NCI-H748 (cell line): ENCODE measurements around the gene GORASP1.
A peak's percentile ranks its signal among the peaks of the same experiment; 100 is the strongest.

ENCODE experiments used
- DNase-seq: peaks from one replicate; lab custom pipeline; 2025; ENCODE audit not compliant: unreplicated experiment; lab: John Stamatoyannopoulos, UW

Gene GORASP1

DNA sequence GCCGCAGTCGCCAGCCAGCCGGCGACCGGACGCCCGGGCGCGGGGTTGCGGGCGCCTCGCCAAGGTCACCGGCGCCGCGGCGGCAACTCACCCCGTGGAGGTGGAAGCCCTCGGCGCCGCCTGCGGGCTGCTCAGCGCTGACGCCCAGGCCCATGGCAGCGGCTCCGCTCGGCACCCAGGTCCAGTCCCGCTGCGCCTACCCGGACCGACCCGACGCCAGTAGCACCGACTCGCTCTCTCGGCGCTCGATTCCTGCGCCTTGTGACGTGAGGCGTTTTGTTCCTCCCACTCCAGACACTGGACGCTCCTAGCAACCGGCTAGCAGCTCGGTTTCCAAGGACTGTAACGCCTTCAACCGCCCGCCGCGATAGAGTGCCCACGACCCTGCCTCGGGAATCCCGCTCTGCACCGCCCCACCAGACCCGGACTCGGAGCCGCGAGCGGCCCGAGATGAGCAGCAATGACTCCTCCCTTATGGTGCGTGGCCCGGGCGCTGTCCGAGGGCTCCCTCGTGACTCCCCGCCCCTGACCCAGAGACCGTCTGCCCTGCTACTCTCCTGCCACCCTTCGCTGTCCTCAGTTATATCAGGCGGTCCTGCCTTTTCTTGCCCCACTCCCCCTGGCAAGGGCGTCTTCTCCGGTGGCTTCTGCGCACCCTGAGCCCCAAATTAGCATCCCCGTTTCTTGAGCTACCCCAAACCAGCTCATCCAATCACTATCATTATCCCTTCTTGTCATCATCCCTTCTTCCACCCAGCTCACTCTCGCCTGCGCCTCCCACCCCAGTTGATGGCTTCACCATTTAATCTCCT is at the start of gene GORASP1, which contains the start of gene TTC21A:
GORASP1 (minus strand) TSS at position 240 of the 812 bp plus-strand sequence; CDS start at position 154, 86 bp downstream.
TTC21A (plus strand) TSS at position 293 of the 812 bp plus-strand sequence; CDS start at position 451, 158 bp downstream.
- peak; percentile 86 for DNase-seq

DNA sequence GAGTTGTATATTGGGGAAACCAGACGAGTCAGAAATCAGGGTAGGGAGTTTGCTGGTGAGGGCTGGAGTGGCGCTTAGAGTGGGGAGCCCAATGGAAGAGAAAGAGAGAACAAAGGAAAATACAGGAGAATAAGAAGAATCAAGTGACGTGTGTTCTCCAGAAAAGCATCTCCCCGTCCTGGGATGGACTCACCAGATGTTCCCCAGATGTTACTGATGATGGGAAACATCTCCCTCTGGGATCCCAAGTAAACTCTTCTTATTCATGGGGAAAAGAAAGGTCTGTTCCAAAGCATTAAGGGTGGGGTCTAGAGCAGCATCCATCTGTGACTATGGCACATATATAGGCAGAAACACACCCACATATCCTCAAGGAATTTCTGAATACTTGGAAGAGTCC is 49.0 kb upstream of the GORASP1 start:
- DNase-seq: no peak

DNA sequence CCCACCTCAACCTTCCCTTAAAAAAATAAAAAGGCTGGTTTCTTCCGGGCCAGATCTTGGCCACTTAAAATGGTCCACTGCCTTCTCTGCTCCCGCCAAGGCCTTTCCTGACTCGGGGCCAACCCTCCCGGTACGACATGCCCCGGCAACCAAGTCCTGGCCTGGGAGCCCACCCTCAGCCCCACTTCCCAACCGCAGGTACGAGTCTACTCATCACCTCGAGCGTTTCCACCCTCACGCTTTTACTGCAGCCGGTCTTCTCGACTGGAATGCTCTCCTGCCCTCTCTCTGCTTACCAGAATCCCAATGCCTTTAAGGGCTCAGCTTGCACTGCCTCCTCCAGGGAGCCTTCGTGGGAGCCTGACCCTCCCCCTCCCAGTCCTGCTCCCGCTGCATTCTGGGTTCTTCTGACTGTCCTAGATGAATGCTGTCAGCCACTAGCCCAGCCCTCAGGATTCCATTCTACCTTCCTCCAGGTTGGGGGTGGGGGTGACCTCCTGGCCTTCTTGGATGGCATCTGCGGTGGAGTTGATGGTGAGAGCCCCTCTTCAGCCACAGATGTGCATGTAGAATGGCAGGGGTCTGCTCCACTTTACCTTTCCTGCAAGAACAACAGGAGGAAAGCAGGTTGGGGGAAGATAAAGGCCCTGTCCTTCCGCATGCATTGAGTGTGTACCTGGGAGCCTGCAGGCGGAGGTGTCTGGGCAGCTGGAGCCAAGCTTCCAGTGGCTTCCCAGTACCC is 47.0 kb upstream of the GORASP1 start:
- DNase-seq: no peak

GRCh38 chr3:39153977-39154279 is 46.5 kb upstream of the GORASP1 start:
- DNase-seq: no peak

GRCh38 chr3:39150803-39151631 is 43.6 kb upstream of the GORASP1 start:
- no peak for DNase-seq

DNA sequence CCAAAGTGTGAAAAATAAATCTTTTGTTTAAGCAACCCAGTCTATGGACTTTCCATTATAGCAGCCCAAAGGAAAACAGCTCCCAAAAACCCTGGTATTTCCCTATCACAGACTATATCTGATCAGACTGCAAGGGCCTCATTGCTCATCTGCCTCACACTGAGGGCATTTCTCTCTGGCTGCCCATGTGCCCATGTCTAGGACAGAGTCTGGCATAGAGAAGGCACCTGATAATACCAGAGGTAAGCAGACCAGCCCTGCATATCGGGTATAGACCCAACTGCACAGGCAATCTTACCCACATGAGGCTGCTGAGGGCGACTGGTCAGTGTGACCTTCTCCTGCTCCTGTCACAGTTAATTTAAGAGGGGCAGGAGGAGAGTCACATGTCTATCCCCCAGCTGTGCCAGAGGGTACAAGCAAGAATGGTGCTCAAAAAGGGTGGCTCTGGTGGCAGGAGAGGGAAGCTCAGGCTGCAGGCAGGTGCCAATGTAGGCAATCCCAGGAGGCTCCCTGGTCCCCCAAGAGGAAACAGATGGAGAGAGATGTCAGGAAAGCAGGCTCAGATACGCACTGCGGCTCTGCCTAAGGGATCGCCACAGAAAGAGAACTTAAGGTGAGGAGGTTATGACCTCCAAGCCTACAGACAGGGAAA is 42.8 kb upstream of the GORASP1 start:
- no peak for DNase-seq

- DNase-seq: no peak
Measured at GRCh38 chr3:39149498-39150147, 42.2 kb upstream of the GORASP1 start.

- DNase-seq: no peak
Measured at GRCh38 chr3:39149059-39149455, 41.6 kb upstream of the GORASP1 start.

DNA sequence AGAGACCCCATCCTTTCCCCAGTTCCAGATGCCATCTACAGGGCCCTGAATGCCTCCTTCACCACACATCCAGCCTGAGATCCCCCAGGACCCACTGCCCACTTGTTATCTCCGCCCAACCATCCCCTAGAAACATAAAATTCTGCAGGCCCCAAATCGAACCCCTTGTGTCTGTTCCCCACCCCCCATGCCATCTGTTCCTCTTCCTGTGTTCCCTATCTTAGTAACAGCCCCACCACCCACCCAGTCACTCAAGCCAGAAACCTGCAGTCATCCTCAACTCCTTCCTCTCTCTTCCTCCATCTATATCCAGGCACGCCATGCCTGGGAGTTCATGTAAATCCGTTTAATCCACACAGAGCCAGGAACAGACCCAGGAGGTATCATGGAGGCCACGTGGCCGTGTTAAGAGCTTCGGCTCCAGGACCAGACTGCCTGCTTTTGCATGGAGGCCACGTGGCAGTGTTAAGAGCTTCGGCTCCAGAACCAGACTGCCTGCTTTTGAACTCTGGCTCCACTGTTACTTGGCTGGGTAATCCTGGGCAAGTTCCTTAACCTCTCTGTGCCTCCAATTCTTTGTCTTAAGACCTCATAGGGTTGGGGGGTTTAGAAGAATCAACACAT is 41.1 kb upstream of the GORASP1 start:
- no peak for DNase-seq

DNA sequence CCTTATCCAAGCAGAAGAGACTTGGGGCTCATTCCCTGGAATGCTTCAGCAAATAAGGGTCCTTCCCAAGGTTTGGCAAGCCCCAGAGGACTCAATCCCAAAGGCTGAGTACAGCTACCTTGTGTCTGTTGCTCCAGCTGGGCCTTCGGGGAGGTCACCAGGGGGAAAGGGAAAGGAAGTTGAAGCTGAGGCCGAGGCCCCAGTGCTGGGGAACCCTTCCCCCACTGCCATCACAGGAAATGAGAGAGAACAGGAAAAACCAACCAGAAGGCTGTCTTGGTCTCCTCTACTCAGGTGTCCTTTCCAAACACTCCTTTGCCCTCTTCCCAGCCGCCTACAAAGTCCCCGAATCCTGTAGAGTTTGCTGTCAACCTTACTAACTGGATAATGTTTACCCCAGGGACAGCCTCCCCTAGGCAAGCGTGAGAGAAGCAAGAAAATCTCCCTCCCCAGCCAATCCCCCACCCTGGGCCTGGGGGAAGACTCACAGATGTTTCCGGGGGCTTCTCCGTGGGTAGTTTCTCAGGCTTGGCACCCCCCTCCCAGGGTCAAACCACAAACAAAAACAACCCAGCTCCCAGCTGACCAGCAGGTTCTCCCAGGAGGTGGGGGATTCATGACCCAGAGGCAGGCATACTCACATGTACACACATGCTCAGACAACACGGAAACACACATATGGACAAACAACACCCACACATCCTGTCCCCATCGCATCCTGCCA is 40.4 kb upstream of the GORASP1 start:
- DNase-seq: no peak

DNA sequence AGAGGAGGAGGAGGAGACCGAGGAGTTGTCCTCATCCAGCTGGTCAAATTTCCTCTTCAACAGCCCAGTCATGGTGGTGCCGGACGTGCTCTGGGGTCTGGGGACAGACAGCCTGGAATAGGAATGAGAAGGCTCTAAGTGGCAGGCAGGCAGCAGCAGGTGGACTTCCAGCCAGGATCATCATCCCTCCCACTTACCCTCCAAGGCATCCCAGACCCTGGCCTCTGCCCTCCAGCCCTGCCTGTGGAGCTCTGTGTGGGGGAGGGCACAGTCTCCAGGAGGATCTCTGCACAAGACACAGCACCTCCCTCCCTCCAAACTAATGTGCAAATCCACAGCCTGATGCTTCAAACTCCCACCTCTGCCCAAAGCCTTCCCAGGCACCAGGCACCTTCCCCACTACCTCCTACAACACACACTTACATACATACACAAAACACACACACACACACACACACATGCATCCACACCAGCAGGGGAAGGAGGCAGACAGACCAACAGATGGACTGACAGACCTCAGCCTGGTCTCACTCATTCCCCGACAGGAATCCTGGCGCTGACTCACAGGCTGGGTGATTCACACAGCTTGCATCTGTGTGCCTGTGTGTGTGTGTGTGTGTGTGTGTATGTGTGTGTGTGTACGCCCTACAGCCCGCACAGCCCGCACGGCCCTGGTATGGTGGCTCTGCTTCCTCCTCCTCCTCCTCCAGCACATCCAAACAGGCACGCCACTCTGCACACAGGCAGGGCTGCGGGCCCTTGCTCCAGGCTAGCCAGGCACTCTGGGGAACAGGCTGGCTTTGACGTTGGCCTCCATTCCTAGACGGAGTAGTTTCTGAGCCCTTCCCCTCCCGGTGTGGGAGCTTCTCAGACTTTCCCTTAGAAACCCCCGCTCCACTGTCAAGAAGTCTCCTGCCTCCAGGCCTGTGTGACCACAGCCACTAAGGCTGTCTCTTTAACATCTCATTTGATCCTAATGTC is 39.5 kb upstream of the GORASP1 start:
- DNase-seq: no peak

DNA sequence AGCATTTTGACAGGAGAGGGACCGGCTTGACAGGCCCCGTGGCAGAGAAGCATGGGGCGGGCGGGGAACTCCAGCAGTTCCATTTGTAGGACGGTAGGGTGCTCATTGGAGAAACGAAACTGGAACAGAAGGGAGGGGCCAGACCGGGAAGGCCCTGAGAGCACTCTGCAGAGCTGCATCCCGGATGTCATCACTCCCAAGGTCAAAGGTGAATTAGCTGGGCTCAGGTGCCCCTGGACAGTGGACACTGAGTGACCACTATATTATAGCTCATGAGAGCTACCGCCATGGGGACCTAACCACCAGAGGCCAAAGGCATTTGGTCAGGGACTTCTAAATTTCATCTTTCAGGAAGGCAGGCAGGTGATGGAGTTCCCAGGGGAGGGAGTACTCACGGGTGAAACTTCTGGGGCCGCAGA is 38.7 kb upstream of the GORASP1 start:
- DNase-seq: no peak

DNA sequence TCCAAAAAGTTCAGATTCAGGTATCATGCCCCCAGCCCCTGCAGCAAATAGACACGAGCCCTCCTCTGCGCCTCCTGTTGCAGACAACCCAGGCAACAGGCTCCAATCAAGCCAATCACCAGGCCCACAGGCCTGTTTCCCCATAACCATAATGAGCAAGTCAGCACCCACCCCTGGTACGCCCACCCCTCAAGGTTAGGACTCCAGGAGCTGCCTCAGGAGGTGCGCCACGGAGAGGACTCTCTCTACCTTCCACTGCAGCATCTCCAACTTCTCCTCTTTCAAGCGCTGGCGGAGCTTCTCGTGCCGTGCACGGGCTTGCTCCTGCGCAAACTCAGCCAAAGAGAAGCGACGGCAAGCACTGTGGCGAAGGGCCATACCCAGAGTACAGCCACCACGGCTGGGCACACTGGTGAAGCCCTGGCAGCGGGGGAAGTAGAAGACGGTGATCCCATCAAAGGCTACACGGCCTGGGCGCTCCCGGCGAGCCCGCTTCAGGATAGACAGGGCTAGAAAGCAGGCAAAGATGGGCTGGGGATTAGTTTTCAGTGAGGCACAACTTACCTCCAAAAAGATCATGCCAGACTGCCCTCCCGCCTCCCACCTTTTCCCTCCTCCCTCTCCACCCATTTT is 37.4 kb upstream of the GORASP1 start:
- DNase-seq: no peak

DNA sequence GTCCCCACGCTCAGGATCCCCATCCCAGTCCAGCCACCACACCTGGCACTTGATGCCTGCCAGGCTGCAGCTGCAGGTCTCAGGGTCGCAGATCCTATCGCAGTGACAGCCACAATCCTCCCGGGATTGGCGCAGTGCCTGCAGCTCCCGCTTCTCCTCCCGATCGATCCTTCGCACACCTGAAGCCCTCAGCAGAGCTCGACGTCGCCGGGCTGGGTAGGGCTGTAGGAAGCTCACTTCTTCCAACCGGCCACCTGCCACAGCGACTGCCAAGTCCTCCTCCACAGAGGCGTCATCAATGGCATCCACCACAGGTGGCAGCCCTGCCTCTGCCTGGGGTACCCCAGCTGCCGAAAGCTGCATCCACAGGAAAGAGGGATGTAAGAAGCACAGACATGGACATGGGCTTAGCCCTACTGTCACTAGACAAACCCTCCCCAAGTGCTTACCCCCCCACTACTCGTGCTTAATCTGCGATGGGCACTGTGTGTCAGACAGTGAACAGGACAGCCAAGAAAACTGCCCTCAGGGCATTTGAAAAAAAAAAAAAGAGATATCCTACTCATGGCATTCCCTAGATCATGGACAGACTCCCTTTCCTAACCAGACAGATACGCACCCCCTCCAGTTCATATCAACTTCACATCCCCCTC is 36.8 kb upstream of the GORASP1 start:
- DNase-seq: peak; percentile 22

DNA sequence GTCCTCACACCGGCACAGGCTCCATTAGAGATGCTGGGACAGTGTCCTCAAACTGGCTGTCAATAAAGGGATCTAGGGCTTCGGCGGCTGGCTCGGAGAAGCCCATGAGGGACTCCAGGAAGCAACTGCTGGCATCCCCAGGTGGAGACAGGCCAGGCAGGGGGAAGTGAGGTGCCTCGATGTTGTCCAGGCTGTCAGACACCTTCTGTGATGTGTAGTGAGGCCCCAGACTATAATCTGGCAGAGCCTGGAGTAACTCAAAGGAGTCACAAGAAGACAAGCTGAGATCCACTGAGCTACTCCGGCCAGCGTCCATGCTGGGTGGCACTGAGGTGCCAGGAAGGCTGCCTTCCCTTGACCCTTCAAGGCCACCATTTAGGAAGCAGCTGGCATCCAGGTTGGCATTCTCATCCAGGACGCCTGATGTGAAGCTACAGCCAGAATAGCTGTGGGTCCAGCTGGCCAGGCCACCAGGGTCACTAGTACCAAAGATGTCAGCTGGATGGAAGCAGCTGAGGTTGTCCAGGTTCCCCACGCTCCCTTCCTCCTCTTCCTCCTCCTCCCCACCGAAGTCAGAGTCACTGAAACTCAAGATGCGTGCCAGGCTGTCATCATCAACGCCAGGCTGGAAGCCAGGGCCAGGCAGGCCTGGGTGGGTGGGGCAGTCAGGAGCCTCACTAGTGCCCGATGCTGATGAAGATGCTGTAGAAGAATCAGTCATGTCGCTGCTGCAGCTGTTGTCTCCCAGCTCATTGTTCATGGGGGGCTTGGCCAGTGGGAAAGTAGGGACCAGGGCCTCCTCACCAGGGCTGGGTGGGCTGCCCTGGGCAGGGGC is 35.8 kb upstream of the GORASP1 start:
- DNase-seq: no peak

DNA sequence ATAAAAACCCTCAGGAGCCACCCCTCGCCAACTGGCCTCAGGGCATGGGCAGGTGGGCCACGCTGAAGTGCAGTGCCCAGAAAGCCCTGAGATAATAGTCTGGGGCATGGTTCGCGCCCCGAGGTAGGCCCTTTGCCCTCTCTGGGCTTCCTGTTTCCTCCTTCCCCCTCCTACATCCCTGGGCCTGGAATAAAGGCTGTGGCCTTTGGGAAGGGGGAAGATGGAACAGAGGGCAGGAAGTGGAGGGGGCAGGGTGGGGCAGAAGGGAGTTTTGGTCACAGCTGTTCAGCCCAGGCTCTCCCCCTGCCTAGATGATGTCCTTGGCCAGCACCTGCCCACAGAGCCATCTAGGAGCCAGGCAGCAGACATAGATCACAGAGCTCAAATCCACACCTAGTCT is 34.6 kb upstream of the GORASP1 start:
- peak; percentile 60 for DNase-seq
